PC-3 (cell line): Measurements from ENCODE around the gene SPC25. TPM values are rescaled to one million over a fixed set of nuclear protein-coding genes. Genes with fewer than 3 reads are reported as not detected.
"Not testable (repeated sequence)": the region's sequence is repeated elsewhere in the genome, so short reads cannot be mapped to it uniquely, and the experiment has no call there.

Source experiments
- ATAC-seq: fragments of 200-7000 bp; cut with Tn5 transposase; 2 replicates; pipeline ENCODE4 v1.9.1; 2020; ENCODE audit warnings: mild to moderate bottlenecking, moderate library complexity
- BruUV-seq: library from RNA; stranded (reverse); fragments of 400-500 nt; replicated peaks from 2 replicates; lab custom pipeline; 2021; lab: Mats Ljungman, UMichigan
- CTCF ChIA-PET: fragments of 300-600 bp; sonication (Branson Sonifier 250); formaldehyde crosslinking; loops from one replicate; lab custom pipeline; 2022; ENCODE audit warnings: antibody characterized with exemption; lab: Charles Lee
- POLR2A ChIA-PET: fragments of 300-600 bp; sonication (Branson Sonifier 250); formaldehyde crosslinking; loops from one replicate; lab custom pipeline; 2022; ENCODE audit warnings: antibody characterized with exemption; ENCODE audit not compliant: unreplicated experiment; lab: Charles Lee
- DNase-seq: peaks from one replicate; pipeline ENCODE4 v3.0.0-alpha.2; 2015
- H2AFZ ChIP-seq: fragments of 300-600 bp; sonication (generic); 2 replicates; pipeline ENCODE4 v1.6.0; 2016; ENCODE audit warnings: antibody characterized with exemption, low read length
- H3F3A ChIP-seq: fragments of 300-600 bp; sonication (generic); one replicate; pipeline ENCODE4 v1.6.0; 2017; ENCODE audit warnings: antibody characterized with exemption, low read length, control low read depth, mild to moderate bottlenecking; ENCODE audit not compliant: unreplicated experiment
- H3K27ac ChIP-seq: fragments of 300-600 bp; sonication (generic); 2 replicates; pipeline ENCODE4 v1.5.1; 2016; ENCODE audit warnings: mild to moderate bottlenecking, low read length
- H3K27me3 ChIP-seq: fragments of 300-600 bp; sonication (generic); 2 replicates; pipeline ENCODE4 v1.6.1; 2016; ENCODE audit warnings: low read length, mixed read lengths
- H3K36me3 ChIP-seq: fragments of 300-600 bp; sonication (generic); 2 replicates; pipeline ENCODE4 v1.6.1; 2016; ENCODE audit warnings: low read depth, mixed run types, low read length, mixed read lengths
- H3K4me1 ChIP-seq: fragments of 300-600 bp; sonication (generic); 2 replicates; pipeline ENCODE4 v1.5.1; 2016; ENCODE audit warnings: low read length; ENCODE audit not compliant: insufficient read depth
- H3K4me2 ChIP-seq: fragments of 300-600 bp; sonication (generic); 2 replicates; pipeline ENCODE4 v1.6.0; 2016; ENCODE audit warnings: low read length
- H3K4me3 ChIP-seq: fragments of 300-600 bp; sonication (generic); 2 replicates; pipeline ENCODE4 v1.5.1; 2016; ENCODE audit warnings: mild to moderate bottlenecking, low read length, mixed read lengths
- H3K79me2 ChIP-seq: fragments of 300-600 bp; sonication (generic); 2 replicates; pipeline ENCODE4 v1.6.1; 2017; ENCODE audit warnings: low read length, mixed read lengths
- H3K9ac ChIP-seq: fragments of 300-600 bp; sonication (generic); 2 replicates; pipeline ENCODE4 v1.6.0; 2016; ENCODE audit warnings: mild to moderate bottlenecking, low read length
- H3K9me2 ChIP-seq: fragments of 300-600 bp; sonication (generic); replicated peaks from 2 replicates; pipeline ENCODE4 v1.6.1; 2016; ENCODE audit warnings: mixed run types, low read length, mixed read lengths
- H3K9me3 ChIP-seq: fragments of 300-600 bp; sonication (generic); 2 replicates; pipeline ENCODE4 v1.6.1; 2016; ENCODE audit warnings: low read length, mixed read lengths
- H4K20me1 ChIP-seq: fragments of 300-600 bp; sonication (generic); 2 replicates; pipeline ENCODE4 v1.6.1; 2016; ENCODE audit warnings: low read length, mixed read lengths
- EZH2 ChIP-seq: fragments of 300-600 bp; sonication (generic); IDR thresholded peaks from one replicate; pipeline ENCODE4 v1.6.1; 2017; ENCODE audit warnings: antibody characterized with exemption, mild to moderate bottlenecking, low read length; ENCODE audit not compliant: unreplicated experiment
- EZH2phosphoT487 ChIP-seq: fragments of 300-600 bp; sonication (generic); IDR thresholded peaks from 2 replicates; pipeline ENCODE4 v1.6.1; 2018; ENCODE audit warnings: mild to moderate bottlenecking, antibody characterized with exemption, low read length, borderline replicate concordance
- intact Hi-C: fragments of 100-400 bp; cut with micrococcal nuclease; formaldehyde crosslinking; loops from 2 replicates; pipeline ENCODE4 v1.9.0; 2023
- total RNA-seq: library from RNA; depleted of rRNA; stranded (reverse); fragments of >200 nt; gene quantifications from 2 replicates; pipeline ENCODE4 v1.2.3, GENCODE V29; 2014
- TF ChIP-seq, protein P1 (sequence below): fragments of 300-600 bp; sonication (generic); conservative IDR thresholded peaks from 2 replicates; pipeline ENCODE4 v1.5.1; 2017; ENCODE audit warnings: antibody characterized with exemption, low read depth, mild to moderate bottlenecking, low read length

SPC25 gene
- total RNA-seq, 1 experiment from 2014 or later, result 11.1 TPM

DNA sequence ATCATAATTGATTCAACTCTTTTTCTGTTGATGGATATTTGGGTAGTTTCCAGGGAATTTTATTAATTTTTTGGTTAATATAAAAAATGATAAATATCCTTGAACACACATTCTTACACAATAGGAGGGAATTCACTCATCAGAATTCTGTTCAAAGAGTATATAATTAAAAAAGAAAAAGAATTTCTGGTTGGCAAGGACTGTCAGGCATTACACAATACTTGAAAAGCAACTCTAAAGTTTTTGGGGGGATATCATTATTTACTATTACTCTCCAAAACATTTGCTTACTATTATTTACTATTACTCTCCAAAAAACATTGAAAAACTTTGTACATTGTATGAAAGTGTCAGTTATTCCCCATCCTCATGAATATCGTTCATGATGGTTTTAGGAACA lies 48.8 kb upstream of the SPC25 start:
- no peaks in the 10 kb centered on the region for H3K9me3 ChIP-seq
- no peaks in the 10 kb centered on the region for H3F3A ChIP-seq
- ATAC-seq (no peak), DNase-seq (no peak)
- ChIA-PET POLR2A (no interaction called here), CTCF (no interaction called here)
- no peak overlapping the region for H3K4me2 ChIP-seq
- H3K9me2 ChIP-seq, result no peaks in the 10 kb centered on the region
- no peak overlapping the region for H3K4me3 ChIP-seq
- no peaks in the 10 kb centered on the region for H3K4me1 ChIP-seq
- TF ChIP-seq EZH2, result no peak
- TF ChIP-seq, protein P1, sequence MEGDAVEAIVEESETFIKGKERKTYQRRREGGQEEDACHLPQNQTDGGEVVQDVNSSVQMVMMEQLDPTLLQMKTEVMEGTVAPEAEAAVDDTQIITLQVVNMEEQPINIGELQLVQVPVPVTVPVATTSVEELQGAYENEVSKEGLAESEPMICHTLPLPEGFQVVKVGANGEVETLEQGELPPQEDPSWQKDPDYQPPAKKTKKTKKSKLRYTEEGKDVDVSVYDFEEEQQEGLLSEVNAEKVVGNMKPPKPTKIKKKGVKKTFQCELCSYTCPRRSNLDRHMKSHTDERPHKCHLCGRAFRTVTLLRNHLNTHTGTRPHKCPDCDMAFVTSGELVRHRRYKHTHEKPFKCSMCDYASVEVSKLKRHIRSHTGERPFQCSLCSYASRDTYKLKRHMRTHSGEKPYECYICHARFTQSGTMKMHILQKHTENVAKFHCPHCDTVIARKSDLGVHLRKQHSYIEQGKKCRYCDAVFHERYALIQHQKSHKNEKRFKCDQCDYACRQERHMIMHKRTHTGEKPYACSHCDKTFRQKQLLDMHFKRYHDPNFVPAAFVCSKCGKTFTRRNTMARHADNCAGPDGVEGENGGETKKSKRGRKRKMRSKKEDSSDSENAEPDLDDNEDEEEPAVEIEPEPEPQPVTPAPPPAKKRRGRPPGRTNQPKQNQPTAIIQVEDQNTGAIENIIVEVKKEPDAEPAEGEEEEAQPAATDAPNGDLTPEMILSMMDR, result no peak
- no peak for TF ChIP-seq EZH2phosphoT487
- H3K27me3 ChIP-seq, result no peaks in the 10 kb centered on the region
- H2AFZ ChIP-seq, result no peak overlapping the region
- BruUV-seq, result no TSS peak
- intact Hi-C loops, result no loop called here
- no peak overlapping the region for H3K27ac ChIP-seq
- H4K20me1 ChIP-seq, result no peaks in the 10 kb centered on the region
- no peaks in the 10 kb centered on the region for H3K79me2 ChIP-seq
- H3K9ac ChIP-seq, result no peak overlapping the region
- no peaks in the 10 kb centered on the region for H3K36me3 ChIP-seq

DNA sequence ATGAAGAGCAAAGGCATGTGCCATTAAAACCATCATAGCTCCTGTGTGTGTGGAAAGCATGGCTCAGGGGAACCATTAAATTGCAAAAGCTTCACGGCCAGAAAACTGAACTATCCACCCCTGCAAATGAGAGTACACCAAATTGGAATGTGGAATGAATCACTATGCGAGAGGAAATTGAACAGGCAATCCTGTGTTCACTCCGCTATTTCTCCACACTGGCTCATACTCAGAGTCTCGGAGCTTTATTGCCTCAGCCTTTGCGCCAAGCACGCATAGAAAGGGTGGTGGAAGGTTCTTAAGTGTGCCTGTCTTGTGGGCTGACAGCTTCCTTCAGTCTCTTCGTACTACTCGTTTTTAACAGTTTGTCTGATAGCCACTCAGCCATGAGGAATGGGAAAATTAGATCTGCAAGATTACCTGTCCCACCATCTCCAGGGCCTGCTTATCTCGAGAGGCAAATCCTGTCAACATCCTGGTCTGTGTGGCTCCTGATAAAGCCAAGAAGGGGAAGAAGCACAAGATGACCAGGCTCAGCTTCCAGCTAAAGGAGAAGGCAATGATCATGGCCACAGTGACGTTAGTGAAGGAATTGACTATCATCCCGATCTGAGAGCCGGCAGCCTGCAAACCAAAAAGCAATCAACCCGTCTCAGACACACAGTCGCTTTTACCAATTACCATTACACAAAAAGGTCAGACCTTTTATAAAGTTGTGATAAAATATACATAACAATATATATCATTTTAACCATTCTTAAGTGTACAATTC lies 45.8 kb upstream of the SPC25 start:
- Histone ChIP-seq H3K4me1 (no peaks in the 10 kb centered on the region), H3K9me3 (no peaks in the 10 kb centered on the region), H3K4me2 (no peak overlapping the region), H2AFZ (no peak overlapping the region), H3K27me3 (peaks cover 7% of the 10 kb centered on the region), H3K9ac (no peak overlapping the region), H3K9me2 (no peaks in the 10 kb centered on the region), H3K36me3 (no peaks in the 10 kb centered on the region), H4K20me1 (no peaks in the 10 kb centered on the region), H3K79me2 (no peaks in the 10 kb centered on the region), H3F3A (no peaks in the 10 kb centered on the region), H3K4me3 (no peak overlapping the region), H3K27ac (no peak overlapping the region)
- CTCF ChIA-PET, result interaction anchor here (0.6 kb wide), 1 partner anchor 52 kb away, joined by 3 read pairs; no protein-coding TSS in a partner anchor
- BruUV-seq, result no TSS peak
- peak; percentile 8 for DNase-seq
- TF ChIP-seq EZH2 (no peak), EZH2phosphoT487 (no peak)
- TF ChIP-seq, protein P1, result no peak
- intact Hi-C loops, result no loop called here
- ATAC-seq, result no peak
- POLR2A ChIA-PET, result no interaction called here

DNA sequence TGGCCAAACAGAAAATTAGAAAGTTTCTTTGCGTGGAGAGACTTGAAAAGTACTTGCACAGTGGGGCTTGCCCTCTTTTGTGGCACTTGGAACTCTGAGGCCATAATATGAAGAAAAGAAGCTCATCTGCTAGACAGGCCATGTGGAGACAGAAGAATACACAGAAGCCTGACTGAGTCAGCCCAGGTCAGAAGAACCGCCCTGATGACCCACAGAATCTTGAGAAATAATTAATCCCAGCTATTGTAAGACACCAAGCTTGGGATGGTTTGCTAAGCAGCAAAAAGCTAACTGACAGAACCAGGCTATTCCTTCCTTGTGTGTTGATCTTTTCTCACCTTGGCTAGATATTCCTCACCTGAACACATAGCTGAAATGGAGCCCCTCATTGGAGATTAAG lies 44.6 kb upstream of the SPC25 start:
- Histone ChIP-seq H3K79me2 (no peaks in the 10 kb centered on the region), H3K9ac (no peak overlapping the region), H2AFZ (no peak overlapping the region), H3K9me2 (no peaks in the 10 kb centered on the region), H3K27me3 (peaks cover 18% of the 10 kb centered on the region), H3K9me3 (no peaks in the 10 kb centered on the region), H3F3A (no peaks in the 10 kb centered on the region), H3K4me2 (no peak overlapping the region), H3K4me1 (no peaks in the 10 kb centered on the region), H3K36me3 (no peaks in the 10 kb centered on the region), H4K20me1 (no peaks in the 10 kb centered on the region), H3K4me3 (no peak overlapping the region), H3K27ac (no peak overlapping the region)
- BruUV-seq, result no TSS peak
- ChIA-PET CTCF (interaction anchor here (0.6 kb wide), 1 partner anchor 50 kb away, joined by 3 read pairs; no protein-coding TSS in a partner anchor), POLR2A (interaction anchor here (0.5 kb wide), 1 partner anchor 57 kb away, joined by 3 read pairs; no protein-coding TSS in a partner anchor)
- ATAC-seq, result no peak
- intact Hi-C loops, result no loop called here
- no peak for DNase-seq
- TF ChIP-seq EZH2, result no peak
- no peak for TF ChIP-seq EZH2phosphoT487
- TF ChIP-seq, protein P1, result no peak

DNA sequence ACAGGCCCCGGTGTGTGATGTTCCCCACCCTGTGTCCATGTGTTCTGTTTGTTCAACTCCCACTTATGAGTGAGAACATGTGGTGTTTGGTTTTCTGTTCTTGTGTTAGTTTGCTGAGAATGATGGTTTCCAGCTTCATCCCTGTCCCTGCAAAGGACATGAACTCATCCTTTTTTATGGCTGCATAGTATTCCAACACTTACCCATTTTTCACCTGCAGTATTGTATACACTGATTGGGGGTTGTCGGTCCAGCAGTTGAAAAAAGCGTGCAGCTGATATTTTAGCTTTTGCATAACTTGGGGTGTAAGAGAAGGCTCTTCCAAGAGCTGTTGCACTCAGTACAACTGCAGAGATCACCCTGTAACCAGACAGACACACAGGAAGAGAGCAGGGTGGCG lies 41.9 kb upstream of the SPC25 start:
- H3K27ac ChIP-seq, intact Hi-C loops, BruUV-seq, H4K20me1 ChIP-seq, POLR2A ChIA-PET, DNase-seq, CTCF ChIA-PET, H3F3A ChIP-seq, H3K9ac ChIP-seq, H3K79me2 ChIP-seq, H3K36me3 ChIP-seq, H3K9me3 ChIP-seq, H3K4me1 ChIP-seq, H2AFZ ChIP-seq, H3K4me2 ChIP-seq, H3K9me2 ChIP-seq, ATAC-seq, H3K4me3 ChIP-seq: not testable (repeated sequence)
- H3K27me3 ChIP-seq, result peaks cover 25% of the 10 kb centered on the region
